HCT116 (cell line): ENCODE measurements around the gene ATXN7L1. TPM values are rescaled to one million over a fixed set of nuclear protein-coding genes. Genes with fewer than 3 reads are reported as not detected.

ENCODE experiments used
- ATAC-seq: fragments of 200-7000 bp; cut with Tn5 transposase; 2 replicates; pipeline ENCODE4 v1.9.1; 2020; ENCODE audit warnings: mild to moderate bottlenecking, moderate library complexity
- BruUV-seq: library from RNA; stranded (reverse); fragments of 400-500 nt; replicated peaks from 2 replicates; lab custom pipeline; 2021; lab: Mats Ljungman, UMichigan
- CTCF ChIA-PET: fragments of 300-600 bp; sonication (Branson Sonifier 250); formaldehyde crosslinking; loops from one replicate; lab custom pipeline; 2021; ENCODE audit warnings: antibody characterized with exemption; lab: Charles Lee
- POLR2A ChIA-PET: fragments of 300-600, 350-600 bp; sonication (Branson Sonifier 250); formaldehyde crosslinking; loops from one replicate; lab custom pipeline; 2021; ENCODE audit warnings: antibody characterized with exemption; lab: Charles Lee
- RAD21 ChIA-PET, 2 experiments: fragments of 300-600 bp; sonication (Branson Sonifier 250); formaldehyde crosslinking; loops; one replicate each; lab custom pipeline; 2023; ENCODE audit warnings: low total read pairs in 2 of 2; ENCODE audit not compliant: uncharacterized antibody in 2 of 2, unreplicated experiment in 2 of 2, low non-redundant PET in 1 of 2; lab: Charles Lee
- DNase-seq: peaks from one replicate; pipeline ENCODE4 v3.0.0-alpha.2; 2010; ENCODE audit warnings: low read depth, low spot score
- H2AFZ ChIP-seq: fragments of 200-600 bp; shearing (Covaris generic), sonication (generic); 2 replicates; pipeline ENCODE4 v1.6.1; 2017; ENCODE audit warnings: low read depth, mixed run types, mixed read lengths, antibody characterized with exemption, low read length; ENCODE audit not compliant: poor library complexity, severe bottlenecking
- H3K27ac ChIP-seq: 2 replicates; pipeline ENCODE4 v1.5.1; 2012; ENCODE audit warnings: low read depth, low read length
- H3K27me3 ChIP-seq: fragments of 200-600 bp; sonication (generic); 2 replicates; pipeline ENCODE4 v1.6.1; 2016; ENCODE audit warnings: mixed run types, low read length, mixed read lengths; ENCODE audit not compliant: insufficient read depth
- H3K36me3 ChIP-seq, 2 experiments: fragments of 200-500 bp in 1 of 2; fragments of 200-600 bp in 1 of 2; sonication (Bioruptor generic) in 1 of 2; sonication (generic) in 1 of 2; 2 replicates each; pipeline versions ENCODE4 v1.5.1 to v1.6.1; 2014 to 2016; ENCODE audit warnings: low read length in 2 of 2, inconsistent platforms in 1 of 2, mixed read lengths in 1 of 2, mixed run types in 1 of 2; ENCODE audit not compliant: insufficient read depth in 2 of 2, control insufficient read depth in 1 of 2
- H3K4me1 ChIP-seq, 2 experiments: fragments of 200-600 bp in 1 of 2; sonication (generic) in 1 of 2; 2 replicates each; pipeline versions ENCODE4 v1.5.1 to v1.6.1; 2012 to 2017; ENCODE audit warnings: low read length in 2 of 2, inconsistent platforms in 1 of 2, mild to moderate bottlenecking in 1 of 2, mixed read lengths in 1 of 2, mixed run types in 1 of 2, moderate library complexity in 1 of 2; ENCODE audit not compliant: insufficient read depth in 2 of 2, control insufficient read depth in 1 of 2
- H3K4me2 ChIP-seq: fragments of 200-600 bp; sonication (generic); 2 replicates; pipeline ENCODE4 v1.6.1; 2017; ENCODE audit warnings: mixed run types, low read length, mixed read lengths
- H3K4me3 ChIP-seq, 2 experiments: fragments of 200-600 bp in 1 of 2; sonication (generic) in 1 of 2; replicated peaks in 1 of 2; 2 replicates each; pipeline ENCODE4 v1.5.1; 2011 to 2016; ENCODE audit warnings: low read length in 2 of 2, control low read depth in 1 of 2, low read depth in 1 of 2, mild to moderate bottlenecking in 1 of 2, mixed read lengths in 1 of 2, mixed run types in 1 of 2
- H3K79me2 ChIP-seq: fragments of 200-600 bp; sonication (generic); 2 replicates; pipeline ENCODE4 v1.6.1; 2017; ENCODE audit warnings: mild to moderate bottlenecking, mixed run types, low read length, moderate library complexity, mixed read lengths; ENCODE audit not compliant: insufficient read depth
- H3K9ac ChIP-seq: fragments of 200-600 bp; sonication (generic); 2 replicates; pipeline ENCODE4 v1.6.1; 2016; ENCODE audit warnings: low read length, mixed read lengths
- H3K9me2 ChIP-seq: fragments of 200-600 bp; sonication (generic), shearing (Covaris generic); 2 replicates; pipeline ENCODE4 v1.6.1; 2017; ENCODE audit warnings: mixed run types, mild to moderate bottlenecking, moderate library complexity; ENCODE audit not compliant: insufficient read depth
- H3K9me3 ChIP-seq, 2 experiments: fragments of 200-500 bp in 1 of 2; fragments of 200-600 bp in 1 of 2; sonication (Bioruptor generic) in 1 of 2; sonication (generic) in 1 of 2; 2 replicates each; pipeline ENCODE4 v1.6.1; 2014 to 2017; ENCODE audit warnings: low read length in 2 of 2, mixed read lengths in 2 of 2, inconsistent platforms in 1 of 2, low read depth in 1 of 2, mild to moderate bottlenecking in 1 of 2, mixed run types in 1 of 2, moderate library complexity in 1 of 2; ENCODE audit not compliant: control insufficient read depth in 1 of 2, insufficient read depth in 1 of 2
- H4K20me1 ChIP-seq: fragments of 200-600 bp; sonication (generic), shearing (Covaris generic); 2 replicates; pipeline ENCODE4 v1.6.1; 2017; ENCODE audit warnings: mixed run types, mild to moderate bottlenecking, moderate library complexity; ENCODE audit not compliant: insufficient read depth
- ATF3 ChIP-seq: IDR thresholded peaks from 2 replicates; pipeline ENCODE4 v1.6.1; 2012
- CEBPB ChIP-seq: IDR thresholded peaks from 2 replicates; pipeline ENCODE4 v1.6.1; 2012; ENCODE audit warnings: low read depth
- EGR1 ChIP-seq: IDR thresholded peaks from 2 replicates; pipeline ENCODE4 v1.6.1; 2012; ENCODE audit warnings: low read depth
- ELF1 ChIP-seq: IDR thresholded peaks from 2 replicates; pipeline ENCODE4 v1.6.1; 2012; ENCODE audit warnings: low read depth, borderline replicate concordance
- EZH2 ChIP-seq: fragments of 200-600 bp; sonication (generic); IDR thresholded peaks from 2 replicates; pipeline ENCODE4 v1.6.1; 2017; ENCODE audit warnings: antibody characterized with exemption, mixed run types
- EZH2phosphoT487 ChIP-seq: fragments of 200-600 bp; IDR thresholded peaks from 2 replicates; pipeline ENCODE4 v1.6.1; 2018; ENCODE audit warnings: antibody characterized with exemption, borderline replicate concordance
- FOSL1 ChIP-seq: IDR thresholded peaks from 2 replicates; pipeline ENCODE4 v1.6.1; 2012; ENCODE audit warnings: low read depth
- JUND ChIP-seq: IDR thresholded peaks from 2 replicates; pipeline ENCODE4 v1.6.1; 2012
- MAX ChIP-seq: IDR thresholded peaks from 2 replicates; pipeline ENCODE4 v1.6.1; 2012
- RAD21 ChIP-seq: IDR thresholded peaks from 2 replicates; pipeline ENCODE4 v1.6.1; 2012; ENCODE audit warnings: low read depth, mild to moderate bottlenecking
- SIN3A ChIP-seq: IDR thresholded peaks from 2 replicates; pipeline ENCODE4 v1.6.1; 2012; ENCODE audit warnings: low read depth
- SRF ChIP-seq: IDR thresholded peaks from 2 replicates; pipeline ENCODE4 v1.6.1; 2012; ENCODE audit warnings: low read depth
- YY1 ChIP-seq: IDR thresholded peaks from 2 replicates; pipeline ENCODE4 v1.6.1; 2011; ENCODE audit warnings: low read length, low read depth, moderate library complexity, mild to moderate bottlenecking; ENCODE audit not compliant: insufficient replicate concordance; ENCODE audit errors: extremely low read depth
- ZBTB33 ChIP-seq: IDR thresholded peaks from 2 replicates; pipeline ENCODE4 v1.6.1; 2011; ENCODE audit warnings: mild to moderate bottlenecking, low read length, moderate library complexity; ENCODE audit not compliant: insufficient replicate concordance; ENCODE audit errors: extremely low read depth
- ZFX ChIP-seq: fragments of 450-650 bp; IDR thresholded peaks from 2 replicates; pipeline ENCODE4 v1.6.1; 2017
- intact Hi-C: fragments of 100-400 bp; cut with micrococcal nuclease; formaldehyde crosslinking; loops from 2 replicates; pipeline ENCODE4 v1.10.0; 2022
- total RNA-seq: library from RNA; stranded (reverse); gene quantifications from one replicate; pipeline ENCODE4 v1.2.1, GENCODE V29; 2021; ENCODE audit not compliant: unreplicated experiment

ATXN7L1 gene
- total RNA-seq, 1 experiment from 2014 or later = 11.5 TPM

- ChIA-PET CTCF (no interaction called here), RAD21 (no interaction called here), POLR2A (interaction anchor here (1.0 kb wide), 1 partner anchor 12 kb away, joined by 3 read pairs; no protein-coding TSS in a partner anchor)
- DNase-seq (no peak), ATAC-seq (no peak)
- Histone ChIP-seq H3K27me3 (no peaks in the 10 kb centered on the region), H3K9me2 (no peaks in the 10 kb centered on the region), H3K36me3 (no peaks in the 10 kb centered on the region), H3K9me3 (no peaks in the 10 kb centered on the region), H2AFZ (no peak overlapping the region), H4K20me1 (no peaks in the 10 kb centered on the region), H3K9ac (no peak overlapping the region), H3K4me2 (peak overlapping the region; percentile 24; the same call in 1 of the 2 replicates), H3K79me2 (no peaks in the 10 kb centered on the region), H3K4me1 (peaks cover 28 to 62% of the 10 kb centered on the region in 2 experiments), H3K27ac (no peak overlapping the region), H3K4me3 (no peak overlapping the region)
- intact Hi-C loops = no loop called here
- no peak for TF ChIP-seq CEBPB
- BruUV-seq = no TSS peak
These were observed 73.0 kb downstream of the ATXN7L1 start for GRCh38 chr7:105803429-105803736.

- Histone ChIP-seq H3K9me3 (no peaks in the 10 kb centered on the region), H3K4me1 (peaks cover 28 to 56% of the 10 kb centered on the region in 2 experiments), H4K20me1 (no peaks in the 10 kb centered on the region), H2AFZ (no peak overlapping the region), H3K27ac (no peak overlapping the region), H3K9ac (no peak overlapping the region), H3K36me3 (no peaks in the 10 kb centered on the region), H3K4me2 (peak overlapping the region; percentile 24; the same call in 1 of the 2 replicates), H3K79me2 (no peaks in the 10 kb centered on the region), H3K9me2 (no peaks in the 10 kb centered on the region), H3K27me3 (no peaks in the 10 kb centered on the region), H3K4me3 (no peak overlapping the region)
- DNase-seq (no peak), ATAC-seq (no peak)
- intact Hi-C loops = no loop called here
- ChIA-PET CTCF (no interaction called here), RAD21 (no interaction called here), POLR2A (no interaction called here)
- no TSS peak for BruUV-seq
- TF ChIP-seq ZBTB33 (no peak), SIN3A (no peak), YY1 (no peak), EZH2phosphoT487 (no peak), SRF (no peak), MAX (no peak), ATF3 (no peak), EGR1 (no peak), EZH2 (no peak), JUND (no peak), RAD21 (no peak), ELF1 (no peak), FOSL1 (no peak), CEBPB (no peak), ZFX (no peak)
These were observed 73.6 kb downstream of the ATXN7L1 start for GRCh38 chr7:105802604-105803428.
